SU-DHL-6 (cell line): ENCODE data around the gene FCHSD2.

Source experiments
- CTCF ChIP-seq: fragments of 200-600 bp; sonication (generic); IDR thresholded peaks from one replicate; pipeline ENCODE4 v1.5.1; 2017; ENCODE audit warnings: antibody characterized with exemption, mild to moderate bottlenecking, low read length, moderate library complexity; ENCODE audit not compliant: insufficient read depth, poor library complexity, severe bottlenecking
- EZH2phosphoT487 ChIP-seq: fragments of 200-600 bp; sonication (generic), shearing (Covaris generic); conservative IDR thresholded peaks from 2 replicates; pipeline ENCODE4 v1.6.1; 2018; ENCODE audit warnings: mild to moderate bottlenecking, antibody characterized with exemption, low read length, moderate library complexity, mixed read lengths

DNA sequence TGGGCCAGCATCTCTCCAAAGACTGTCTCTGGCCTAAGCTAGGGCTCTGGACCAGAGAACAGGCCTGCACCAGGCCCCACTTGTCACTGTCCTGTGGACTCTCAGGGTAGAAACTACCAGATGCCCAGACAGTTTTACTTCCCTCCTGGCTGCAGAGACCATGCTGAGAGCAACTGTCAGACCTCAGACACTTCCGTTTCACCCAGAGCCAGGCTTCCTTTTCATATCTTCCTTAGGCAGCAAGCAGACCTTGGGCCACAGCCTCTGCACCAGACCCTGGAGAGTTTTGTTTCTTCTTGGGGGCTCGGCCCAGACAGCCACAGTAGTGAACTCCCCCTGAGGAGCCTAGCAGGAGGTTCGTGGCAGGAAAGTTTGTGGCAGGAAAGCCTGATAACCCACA is 12.1 kb upstream of the FCHSD2 start:
- TF ChIP-seq CTCF (no peak), EZH2phosphoT487 (no peak)
